Measurements from ENCODE around the gene ADGRV1. TPM values are rescaled to one million over a fixed set of nuclear protein-coding genes. Genes with fewer than 3 reads are reported as not detected.

The ADGRV1 gene
- polyA plus RNA-seq, 3 donors = 0.18 to 0.33 TPM; not detected in 1

- Histone ChIP-seq H3K79me2 (ENCODE audit: insufficient read depth, low read length) (no peaks in the 10 kb centered on the region), H3K4me3 (replicated peaks in 1 of 3; ENCODE audit: low read depth in 2 of 3, low read length in 3 of 3) (no peak overlapping the region), H3K4me1 (ENCODE audit: control insufficient read depth in 1 of 2, insufficient read depth in 2 of 2, low read length in 2 of 2) (peaks cover 8 to 20% of the 10 kb centered on the region in 2 donors), H3K9ac (ENCODE audit: insufficient read depth, low read length, poor library complexity, severe bottlenecking) (no peak overlapping the region), H2AFZ (ENCODE audit: insufficient read depth, low read depth, low read length, poor library complexity, severe bottlenecking) (no peak overlapping the region), H3K27me3 (ENCODE audit: control insufficient read depth in 2 of 2, insufficient read depth in 2 of 2, low read length in 2 of 2) (no peaks in the 10 kb centered on the region), H3K9me3 (replicated peaks in 1 of 2; ENCODE audit: control insufficient read depth in 1 of 2, insufficient read depth in 1 of 2, low read length in 2 of 2) (no peaks in the 10 kb centered on the region), H3K4me2 (replicated peaks; ENCODE audit: extremely low read depth, low read length, poor library complexity, severe bottlenecking) (no peak overlapping the region), H4K20me1 (ENCODE audit: insufficient read depth, low read length) (no peaks in the 10 kb centered on the region), H3K27ac (ENCODE audit: low read depth in 1 of 2, low read length in 2 of 2) (no peak overlapping the region), H3K36me3 (replicated peaks in 1 of 2; ENCODE audit: control insufficient read depth in 1 of 2, insufficient read depth in 2 of 2, low read length in 2 of 2) (no peaks in the 10 kb centered on the region)
- no peak overlapping the region for H3K27ac Mint-ChIP-seq
- DNase-seq = no peak
- intact Hi-C loops (cut with micrococcal nuclease) = no loop called here
- peaks cover 0 to 4% (median 0%) of the 10 kb centered on the region in 3 donors for H3K27me3 Mint-ChIP-seq (ENCODE audit: low read depth in 3 of 3)
- TF ChIP-seq, protein P1, sequence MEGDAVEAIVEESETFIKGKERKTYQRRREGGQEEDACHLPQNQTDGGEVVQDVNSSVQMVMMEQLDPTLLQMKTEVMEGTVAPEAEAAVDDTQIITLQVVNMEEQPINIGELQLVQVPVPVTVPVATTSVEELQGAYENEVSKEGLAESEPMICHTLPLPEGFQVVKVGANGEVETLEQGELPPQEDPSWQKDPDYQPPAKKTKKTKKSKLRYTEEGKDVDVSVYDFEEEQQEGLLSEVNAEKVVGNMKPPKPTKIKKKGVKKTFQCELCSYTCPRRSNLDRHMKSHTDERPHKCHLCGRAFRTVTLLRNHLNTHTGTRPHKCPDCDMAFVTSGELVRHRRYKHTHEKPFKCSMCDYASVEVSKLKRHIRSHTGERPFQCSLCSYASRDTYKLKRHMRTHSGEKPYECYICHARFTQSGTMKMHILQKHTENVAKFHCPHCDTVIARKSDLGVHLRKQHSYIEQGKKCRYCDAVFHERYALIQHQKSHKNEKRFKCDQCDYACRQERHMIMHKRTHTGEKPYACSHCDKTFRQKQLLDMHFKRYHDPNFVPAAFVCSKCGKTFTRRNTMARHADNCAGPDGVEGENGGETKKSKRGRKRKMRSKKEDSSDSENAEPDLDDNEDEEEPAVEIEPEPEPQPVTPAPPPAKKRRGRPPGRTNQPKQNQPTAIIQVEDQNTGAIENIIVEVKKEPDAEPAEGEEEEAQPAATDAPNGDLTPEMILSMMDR (IDR thresholded peaks at IDR 0.05) = no peak
- H3K4me1 Mint-ChIP-seq = peaks cover 20% of the 10 kb centered on the region
- H3K4me3 Mint-ChIP-seq = no peak overlapping the region
- peaks cover 0 to 5% (median 2%) of the 10 kb centered on the region in 7 donors for H3K9me3 Mint-ChIP-seq
- 0% methylated on average over 1 of the region's 6 CpGs for WGBS (ENCODE audit: insufficient coverage)
- H3K36me3 Mint-ChIP-seq = peaks cover 0 to 1% of the 10 kb centered on the region in 2 donors
These were observed 617.9 kb downstream of the ADGRV1 start for GRCh38 chr5:91176288-91177016.

- no CpG with 5 or more reads among the region's 5 CpGs for WGBS (ENCODE audit: insufficient coverage)
- Histone ChIP-seq H2AFZ (ENCODE audit: insufficient read depth, low read depth, low read length, poor library complexity, severe bottlenecking) (no peak overlapping the region), H3K4me1 (ENCODE audit: control insufficient read depth in 1 of 2, insufficient read depth in 2 of 2, low read length in 2 of 2) (peaks cover 11 to 24% of the 10 kb centered on the region in 2 donors), H4K20me1 (ENCODE audit: insufficient read depth, low read length) (no peaks in the 10 kb centered on the region), H3K4me2 (replicated peaks; ENCODE audit: extremely low read depth, low read length, poor library complexity, severe bottlenecking) (no peak overlapping the region), H3K9ac (ENCODE audit: insufficient read depth, low read length, poor library complexity, severe bottlenecking) (no peak overlapping the region), H3K36me3 (replicated peaks in 1 of 2; ENCODE audit: control insufficient read depth in 1 of 2, insufficient read depth in 2 of 2, low read length in 2 of 2) (no peaks in the 10 kb centered on the region), H3K27me3 (ENCODE audit: control insufficient read depth in 2 of 2, insufficient read depth in 2 of 2, low read length in 2 of 2) (no peaks in the 10 kb centered on the region), H3K79me2 (ENCODE audit: insufficient read depth, low read length) (no peaks in the 10 kb centered on the region), H3K4me3 (replicated peaks in 1 of 3; ENCODE audit: low read depth in 2 of 3, low read length in 3 of 3) (no peak overlapping the region), H3K27ac (ENCODE audit: low read depth in 1 of 2, low read length in 2 of 2) (no peak overlapping the region), H3K9me3 (replicated peaks in 1 of 2; ENCODE audit: control insufficient read depth in 1 of 2, insufficient read depth in 1 of 2, low read length in 2 of 2) (no peaks in the 10 kb centered on the region)
- no peak for DNase-seq
- TF ChIP-seq, protein P1 (IDR thresholded peaks at IDR 0.05) = no peak
- Mint-ChIP-seq H3K36me3 (peaks cover 0 to 1% of the 10 kb centered on the region in 2 donors), H3K9me3 (peaks cover 0 to 5% (median 2%) of the 10 kb centered on the region in 7 donors), H3K27ac (no peak overlapping the region), H3K4me3 (no peak overlapping the region), H3K4me1 (peaks cover 22% of the 10 kb centered on the region), H3K27me3 (ENCODE audit: low read depth in 3 of 3) (peaks cover 0 to 4% (median 0%) of the 10 kb centered on the region in 3 donors)
- intact Hi-C loops (cut with micrococcal nuclease) = no loop called here
These were observed 618.5 kb downstream of the ADGRV1 start for GRCh38 chr5:91177085-91177484.

Data from CD14-positive monocyte (primary cell).